Hepatocyte (in vitro differentiated cells): Measurements from ENCODE around the gene ALG9.

Source experiments
- EZH2 ChIP-seq: fragments of 200-600 bp; sonication (generic); IDR thresholded peaks from 2 replicates; pipeline ENCODE4 v1.6.1; 2016; ENCODE audit warnings: antibody characterized with exemption, mild to moderate bottlenecking, borderline replicate concordance
- EZH2phosphoT487 ChIP-seq: fragments of 200-600 bp; sonication (generic); IDR thresholded peaks from one replicate; pipeline ENCODE4 v1.6.1; 2018; ENCODE audit warnings: antibody characterized with exemption, mild to moderate bottlenecking, low read depth, moderate library complexity; ENCODE audit not compliant: unreplicated experiment, severe bottlenecking
- TF ChIP-seq, protein P1 (sequence below): fragments of 200-600 bp; sonication (generic); IDR thresholded peaks from 2 replicates; pipeline ENCODE4 v1.5.1; 2016; ENCODE audit warnings: antibody characterized with exemption, mild to moderate bottlenecking; ENCODE audit not compliant: poor library complexity

DNA sequence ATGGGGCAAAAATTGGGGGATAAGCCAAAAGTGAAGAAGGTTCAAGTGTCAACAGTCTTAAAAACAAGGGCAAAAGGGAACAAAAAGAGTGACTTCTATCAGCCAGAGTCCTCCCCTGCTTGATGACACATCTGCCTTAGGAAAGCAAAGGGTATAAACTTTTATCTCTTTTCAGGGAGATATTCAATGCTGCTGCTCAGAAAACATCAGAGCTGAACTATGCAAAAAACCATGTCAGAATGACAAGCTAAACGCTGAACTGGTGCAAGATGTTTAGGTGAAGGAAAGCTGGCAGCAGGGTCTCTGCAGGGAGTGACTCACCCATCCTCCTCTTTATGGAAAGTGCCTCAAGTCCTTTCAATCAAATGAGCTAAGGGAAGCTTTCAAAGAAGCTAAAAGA lies 24.7 kb downstream of the ALG9 start:
- TF ChIP-seq, protein P1, sequence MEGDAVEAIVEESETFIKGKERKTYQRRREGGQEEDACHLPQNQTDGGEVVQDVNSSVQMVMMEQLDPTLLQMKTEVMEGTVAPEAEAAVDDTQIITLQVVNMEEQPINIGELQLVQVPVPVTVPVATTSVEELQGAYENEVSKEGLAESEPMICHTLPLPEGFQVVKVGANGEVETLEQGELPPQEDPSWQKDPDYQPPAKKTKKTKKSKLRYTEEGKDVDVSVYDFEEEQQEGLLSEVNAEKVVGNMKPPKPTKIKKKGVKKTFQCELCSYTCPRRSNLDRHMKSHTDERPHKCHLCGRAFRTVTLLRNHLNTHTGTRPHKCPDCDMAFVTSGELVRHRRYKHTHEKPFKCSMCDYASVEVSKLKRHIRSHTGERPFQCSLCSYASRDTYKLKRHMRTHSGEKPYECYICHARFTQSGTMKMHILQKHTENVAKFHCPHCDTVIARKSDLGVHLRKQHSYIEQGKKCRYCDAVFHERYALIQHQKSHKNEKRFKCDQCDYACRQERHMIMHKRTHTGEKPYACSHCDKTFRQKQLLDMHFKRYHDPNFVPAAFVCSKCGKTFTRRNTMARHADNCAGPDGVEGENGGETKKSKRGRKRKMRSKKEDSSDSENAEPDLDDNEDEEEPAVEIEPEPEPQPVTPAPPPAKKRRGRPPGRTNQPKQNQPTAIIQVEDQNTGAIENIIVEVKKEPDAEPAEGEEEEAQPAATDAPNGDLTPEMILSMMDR = no peak
- TF ChIP-seq EZH2 = no peak
- TF ChIP-seq EZH2phosphoT487 = no peak
